CD4-positive, alpha-beta T cell treated with Interleukin-6 for 4 hours (primary cell): ENCODE data around the gene CCDC7.
"Not testable (repeated sequence)": the region's sequence is repeated elsewhere in the genome, so short reads cannot be mapped to it uniquely, and the experiment has no call there.

Experiments
- DNase-seq: peaks from one replicate; pipeline ENCODE4 v3.0.0-alpha.2; 2020; ENCODE audit warnings: mixed read lengths

The CCDC7 gene

GRCh38 chr10:32445740-32446535 lies at the start of gene CCDC7:
TSS of gene CCDC7 (plus strand) at chr10:32446140. CDS start at chr10:32451643, 5,503 bp downstream.
- peak; percentile 89 for DNase-seq

GRCh38 chr10:32397163-32397562 lies 48.8 kb upstream of the CCDC7 start:
- DNase-seq = not testable (repeated sequence)

GRCh38 chr10:32399720-32400119 lies 46.2 kb upstream of the CCDC7 start:
- not testable (repeated sequence) for DNase-seq

GRCh38 chr10:32400961-32401360 lies 45.0 kb upstream of the CCDC7 start:
- DNase-seq = no peak

- no peak for DNase-seq
These were observed 43.4 kb upstream of the CCDC7 start for GRCh38 chr10:32402499-32402898.

GRCh38 chr10:32403091-32403490 lies 42.8 kb upstream of the CCDC7 start:
- no peak for DNase-seq

GRCh38 chr10:32408690-32409089 lies 37.2 kb upstream of the CCDC7 start:
- no peak for DNase-seq

GRCh38 chr10:32409741-32410140 lies 36.2 kb upstream of the CCDC7 start:
- DNase-seq = no peak

GRCh38 chr10:32410569-32410968 lies 35.4 kb upstream of the CCDC7 start:
- DNase-seq = no peak

- DNase-seq = no peak
These were observed 34.0 kb upstream of the CCDC7 start for GRCh38 chr10:32411797-32412498.

GRCh38 chr10:32412499-32412853 lies 33.5 kb upstream of the CCDC7 start:
- no peak for DNase-seq

GRCh38 chr10:32413513-32413912 lies 32.4 kb upstream of the CCDC7 start:
- DNase-seq = peak; percentile 49

GRCh38 chr10:32415361-32415760 lies 30.6 kb upstream of the CCDC7 start:
- DNase-seq = no peak

GRCh38 chr10:32417911-32418547 lies 27.9 kb upstream of the CCDC7 start:
- DNase-seq = no peak

- DNase-seq = no peak
These were observed 27.4 kb upstream of the CCDC7 start for GRCh38 chr10:32418572-32418971.

- no peak for DNase-seq
These were observed 26.3 kb upstream of the CCDC7 start for GRCh38 chr10:32419615-32420014.

- DNase-seq = no peak
These were observed 19.8 kb upstream of the CCDC7 start for GRCh38 chr10:32426186-32426585.

- DNase-seq = no peak
These were observed 12.4 kb upstream of the CCDC7 start for GRCh38 chr10:32433542-32433941.

- DNase-seq = no peak
These were observed 9.7 kb upstream of the CCDC7 start for GRCh38 chr10:32436215-32436614.

GRCh38 chr10:32437334-32437733 lies 8.6 kb upstream of the CCDC7 start:
- DNase-seq = no peak

- no peak for DNase-seq
These were observed 904 bp upstream of the CCDC7 start for GRCh38 chr10:32445036-32445435.

- DNase-seq = no peak
These were observed 831 bp downstream of the CCDC7 start for GRCh38 chr10:32446536-32447406.

GRCh38 chr10:32454148-32454547 lies 8.2 kb downstream of the CCDC7 start:
- DNase-seq = no peak
